Activated B cell treated with CpG ODN at 0.5 μM for 24 hours (primary cell): Measurements from ENCODE around the gene ROR2. TPM values are rescaled to one million over a fixed set of nuclear protein-coding genes. Genes with fewer than 3 reads are reported as not detected.

Experiments
- ATAC-seq: fragments of 200-7000 bp; cut with Tn5 transposase; one replicate; pipeline ENCODE4 v1.10.0; 2021; ENCODE audit warnings: low read depth, mild to moderate bottlenecking, moderate library complexity
- CTCF ChIA-PET: fragments of 350-600 bp; sonication (Branson Sonifier 250); formaldehyde crosslinking; loops from one replicate; lab custom pipeline; 2021; ENCODE audit warnings: antibody characterized with exemption; lab: Charles Lee
- POLR2A ChIA-PET: fragments of 350-600 bp; sonication (Branson Sonifier 250); formaldehyde crosslinking; loops from one replicate; lab custom pipeline; 2021; ENCODE audit warnings: antibody characterized with exemption; lab: Charles Lee
- DNase-seq: peaks from one replicate; pipeline ENCODE4 v3.0.0; 2022
- H3K27ac Mint-ChIP-seq: one replicate; pipeline ENCODE4 v1.8.0; 2020; ENCODE audit warnings: mixed read lengths
- H3K27me3 Mint-ChIP-seq: one replicate; pipeline ENCODE4 v1.8.0; 2021; ENCODE audit warnings: mixed read lengths
- H3K36me3 Mint-ChIP-seq: one replicate; pipeline ENCODE4 v1.8.0; 2021; ENCODE audit warnings: low read depth, mixed read lengths
- H3K4me1 Mint-ChIP-seq: one replicate; pipeline ENCODE4 v1.8.0; 2021; ENCODE audit warnings: mixed read lengths
- H3K4me3 Mint-ChIP-seq: one replicate; pipeline ENCODE4 v1.8.0; 2020; ENCODE audit warnings: mild to moderate bottlenecking, mixed read lengths
- H3K9me3 Mint-ChIP-seq: one replicate; pipeline ENCODE4 v1.8.0; 2020; ENCODE audit warnings: mixed read lengths
- CTCF ChIP-seq: fragments of 200-600 bp; IDR thresholded peaks from one replicate; pipeline ENCODE4 v1.8.0; 2022; ENCODE audit warnings: antibody characterized with exemption, mild to moderate bottlenecking
- intact Hi-C: fragments of 100-400 bp; cut with micrococcal nuclease; formaldehyde crosslinking; loops from one replicate; pipeline ENCODE4 v1.15.1; 2024
- total RNA-seq: library from RNA; stranded (reverse); gene quantifications from 2 replicates; pipeline ENCODE4 v1.2.3, GENCODE V29; 2022

The ROR2 gene
- total RNA-seq, 1 donor from 2014 or later, result not detected

- Mint-ChIP-seq H3K36me3 (no peaks in the 10 kb centered on the region), H3K4me3 (no peak overlapping the region), H3K4me1 (no peaks in the 10 kb centered on the region), H3K27ac (no peak overlapping the region), H3K27me3 (peaks cover 5% of the 10 kb centered on the region), H3K9me3 (no peaks in the 10 kb centered on the region)
- intact Hi-C loops, result no loop called here
- TF ChIP-seq CTCF, result no peak
- ATAC-seq, result no peak
- no peak for DNase-seq
- ChIA-PET CTCF (no interaction called here), POLR2A (no interaction called here)
Observed at GRCh38 chr9:91818647-91819403, 131.2 kb downstream of the ROR2 start.

DNA sequence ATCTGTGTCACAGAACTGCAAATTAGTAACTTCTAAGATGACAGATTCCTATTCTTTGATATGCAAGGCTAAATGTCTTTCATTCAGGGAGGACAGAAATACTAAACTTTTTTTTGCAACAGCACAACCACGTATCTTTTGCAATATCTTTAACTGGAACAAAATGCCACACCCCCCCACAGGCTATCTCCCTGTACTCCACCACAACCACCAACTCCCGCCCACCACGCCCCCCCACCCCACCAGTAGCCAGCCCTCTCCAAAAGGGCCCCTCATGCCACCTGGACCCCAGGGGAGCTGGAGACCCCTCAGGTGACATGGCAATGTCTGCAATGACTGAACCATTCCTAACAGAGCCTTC is 131.8 kb downstream of the ROR2 start:
- intact Hi-C loops, result no loop called here
- Mint-ChIP-seq H3K27ac (no peak overlapping the region), H3K9me3 (no peaks in the 10 kb centered on the region), H3K27me3 (peaks cover 5% of the 10 kb centered on the region), H3K4me1 (no peaks in the 10 kb centered on the region), H3K36me3 (no peaks in the 10 kb centered on the region), H3K4me3 (no peak overlapping the region)
- ATAC-seq, result no peak
- DNase-seq, result no peak
- no peak for TF ChIP-seq CTCF
- ChIA-PET CTCF (no interaction called here), POLR2A (no interaction called here)

DNA sequence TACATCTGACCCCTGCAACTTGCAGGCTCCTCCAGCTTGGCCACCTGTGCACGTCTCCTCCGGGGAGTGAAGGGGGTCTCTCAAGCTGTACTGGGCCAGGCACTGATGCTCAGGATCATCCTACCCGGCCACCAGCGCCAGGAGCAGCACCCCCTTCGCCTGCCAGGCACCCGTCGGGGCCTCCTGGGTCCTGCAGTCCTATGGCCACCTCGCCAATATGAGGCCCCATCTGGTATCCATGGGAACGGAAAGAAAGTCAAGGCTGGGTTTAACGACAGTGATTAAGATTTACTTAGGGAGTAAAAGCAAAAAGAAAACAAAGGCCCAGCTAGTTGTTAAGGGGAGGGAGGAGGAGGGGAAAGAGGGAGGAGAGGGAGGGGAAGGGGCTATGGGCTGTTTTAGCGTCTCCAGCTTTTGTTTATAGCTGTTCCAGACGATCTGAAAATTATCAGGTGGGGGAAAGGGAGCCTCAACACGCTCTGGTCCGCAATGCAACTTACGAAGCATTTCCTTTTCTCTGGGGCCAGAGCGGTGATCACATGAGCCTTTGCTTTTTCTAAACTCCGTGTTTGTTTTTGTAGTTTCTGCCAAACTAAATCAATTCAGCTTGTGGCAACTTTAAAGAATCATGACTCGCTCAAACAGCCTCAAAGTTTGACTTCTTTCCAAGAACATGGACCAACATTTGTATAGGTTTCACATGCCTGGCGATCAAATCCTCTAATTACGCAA is 132.4 kb downstream of the ROR2 start:
- intact Hi-C loops, result no loop called here
- H3K27me3 Mint-ChIP-seq, result peaks cover 5% of the 10 kb centered on the region
- CTCF ChIA-PET, result no interaction called here

DNA sequence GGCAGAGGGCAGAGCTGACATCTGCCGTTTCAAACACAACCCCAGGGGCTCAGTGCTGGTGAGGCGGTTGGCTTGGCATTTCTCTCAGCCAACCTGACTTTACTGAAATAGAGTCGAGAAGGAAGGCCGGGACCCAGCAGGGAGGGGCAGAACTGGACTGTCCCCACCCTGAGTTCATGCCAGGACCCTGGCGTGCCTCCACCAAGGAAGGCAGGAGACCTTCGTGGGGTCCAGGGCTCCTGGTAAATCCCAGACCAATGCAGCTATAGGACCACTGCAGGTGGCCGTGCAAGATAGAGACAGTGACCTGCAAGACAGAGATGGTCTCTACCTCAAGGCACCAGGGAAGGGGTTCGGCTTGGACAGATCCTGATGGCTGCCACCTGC is 132.9 kb downstream of the ROR2 start:
- no peak for DNase-seq
- no peak overlapping the region for H3K27ac Mint-ChIP-seq
- no peaks in the 10 kb centered on the region for H3K4me1 Mint-ChIP-seq
- CTCF ChIA-PET, result no interaction called here
- H3K9me3 Mint-ChIP-seq, result no peaks in the 10 kb centered on the region
- no peak for TF ChIP-seq CTCF
- peaks cover 5% of the 10 kb centered on the region for H3K27me3 Mint-ChIP-seq
- POLR2A ChIA-PET, result interaction anchor here (0.6 kb wide), 1 partner anchor 94 kb away, joined by 5 read pairs; no protein-coding TSS in a partner anchor
- no peak overlapping the region for H3K4me3 Mint-ChIP-seq
- intact Hi-C loops, result no loop called here
- H3K36me3 Mint-ChIP-seq, result no peaks in the 10 kb centered on the region
- ATAC-seq, result no peak

More for the DNA sequence above, 132.4 kb downstream of the ROR2 start:
- Mint-ChIP-seq H3K27ac (no peak overlapping the region), H3K36me3 (no peaks in the 10 kb centered on the region), H3K4me1 (no peaks in the 10 kb centered on the region), H3K4me3 (no peak overlapping the region), H3K9me3 (no peaks in the 10 kb centered on the region)
- no peak for ATAC-seq
- no peak for DNase-seq
- POLR2A ChIA-PET, result interaction anchor here (0.6 kb wide), 1 partner anchor 94 kb away, joined by 5 read pairs; no protein-coding TSS in a partner anchor
- no peak for TF ChIP-seq CTCF

DNA sequence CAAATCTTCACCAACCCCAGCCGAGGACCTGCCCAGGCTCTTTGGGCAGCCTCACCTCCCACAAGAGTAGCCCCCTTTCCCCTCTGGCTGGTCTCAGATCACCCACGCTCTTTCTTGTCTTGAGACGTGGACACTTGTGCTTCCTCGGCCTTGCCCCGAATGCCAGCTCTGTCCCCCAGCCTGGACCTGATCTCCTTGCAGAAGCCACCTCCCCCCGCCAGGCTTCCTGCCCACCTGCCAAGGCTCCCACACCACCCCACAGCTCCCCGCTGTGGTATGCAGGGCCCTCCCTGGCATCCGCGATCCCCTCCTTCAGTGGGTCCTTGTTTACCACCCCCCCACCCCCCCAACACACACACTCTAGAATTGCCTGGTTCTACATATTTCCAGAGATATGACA is 133.7 kb downstream of the ROR2 start:
- Mint-ChIP-seq H3K4me3 (no peak overlapping the region), H3K4me1 (no peaks in the 10 kb centered on the region), H3K27ac (no peak overlapping the region), H3K27me3 (peaks cover 2% of the 10 kb centered on the region), H3K36me3 (no peaks in the 10 kb centered on the region), H3K9me3 (no peaks in the 10 kb centered on the region)
- no peak for TF ChIP-seq CTCF
- ChIA-PET CTCF (no interaction called here), POLR2A (no interaction called here)
- no peak for DNase-seq
- no peak for ATAC-seq
- intact Hi-C loops, result no loop called here
